Panc1 (cell line): ENCODE results near the gene GOSR1. TPM values are rescaled to one million over a fixed set of nuclear protein-coding genes. Genes with fewer than 3 reads are reported as not detected.
"Not testable (repeated sequence)": the region's sequence is repeated elsewhere in the genome, so short reads cannot be mapped to it uniquely, and the experiment has no call there.

Source experiments
- ATAC-seq: fragments of 200-7000 bp; cut with Tn5 transposase; 2 replicates; pipeline ENCODE4 v1.9.1; 2020; ENCODE audit warnings: mild to moderate bottlenecking, moderate library complexity
- BruUV-seq: library from RNA; stranded (reverse); fragments of 400-500 nt; replicated peaks from 2 replicates; lab custom pipeline; 2021; lab: Mats Ljungman, UMichigan
- CTCF ChIA-PET: fragments of 300-600 bp; sonication (Branson Sonifier 250); formaldehyde crosslinking; loops from one replicate; lab custom pipeline; 2022; ENCODE audit warnings: antibody characterized with exemption; lab: Charles Lee
- POLR2A ChIA-PET: fragments of 300-600 bp; sonication (Branson Sonifier 250); formaldehyde crosslinking; loops from one replicate; lab custom pipeline; 2022; ENCODE audit warnings: antibody characterized with exemption; lab: Charles Lee
- DNase-seq: peaks from one replicate; pipeline ENCODE4 v3.0.0-alpha.2; 2010; ENCODE audit warnings: low read depth, low spot score
- H3K27ac ChIP-seq: 2 replicates; pipeline ENCODE4 v1.5.1; 2011; ENCODE audit warnings: mild to moderate bottlenecking, low read length, inconsistent platforms
- H3K27me3 ChIP-seq: fragments of 200-500 bp; sonication (Bioruptor generic); 2 replicates; pipeline ENCODE4 v1.6.0; 2014; ENCODE audit warnings: low read length, inconsistent platforms; ENCODE audit not compliant: control insufficient read depth, insufficient read depth
- H3K36me3 ChIP-seq: fragments of 200-500 bp; sonication (Bioruptor generic); 2 replicates; pipeline ENCODE4 v1.5.1; 2014; ENCODE audit warnings: inconsistent platforms, mild to moderate bottlenecking, low read length, moderate library complexity; ENCODE audit not compliant: control insufficient read depth, insufficient read depth
- H3K4me1 ChIP-seq: 2 replicates; pipeline ENCODE4 v1.5.1; 2011; ENCODE audit warnings: inconsistent platforms, mild to moderate bottlenecking, low read length, moderate library complexity; ENCODE audit not compliant: control insufficient read depth, insufficient read depth
- H3K4me3 ChIP-seq, 2 experiments: 2 replicates each; pipeline ENCODE4 v1.5.1; 2011 to 2012; ENCODE audit warnings: low read depth in 2 of 2, low read length in 2 of 2, mild to moderate bottlenecking in 2 of 2, inconsistent platforms in 1 of 2, moderate library complexity in 1 of 2
- H3K9me3 ChIP-seq: fragments of 200-500 bp; sonication (Bioruptor generic); 2 replicates; pipeline ENCODE4 v1.5.1; 2014; ENCODE audit warnings: low read depth, mild to moderate bottlenecking, inconsistent platforms, low read length, moderate library complexity; ENCODE audit not compliant: control insufficient read depth, insufficient read depth
- CTCF ChIP-seq: fragments of 450-650 bp; IDR thresholded peaks from 2 replicates; pipeline ENCODE4 v1.5.1; 2017; ENCODE audit warnings: mild to moderate bottlenecking
- POLR2AphosphoS5 ChIP-seq: IDR thresholded peaks from 2 replicates; pipeline ENCODE4 v1.6.1; 2012; ENCODE audit warnings: mild to moderate bottlenecking, low read depth, low read length, moderate library complexity
- REST ChIP-seq, 2 experiments: IDR thresholded peaks; 2 replicates each; pipeline ENCODE4 v1.6.1; 2011 to 2012; ENCODE audit warnings: low read depth in 2 of 2, control low read depth in 1 of 2, low read length in 1 of 2, mild to moderate bottlenecking in 1 of 2, moderate library complexity in 1 of 2; ENCODE audit not compliant: insufficient read depth in 1 of 2
- SIN3A ChIP-seq: IDR thresholded peaks from 2 replicates; pipeline ENCODE4 v1.6.1; 2012; ENCODE audit warnings: low read depth, mild to moderate bottlenecking, low read length, moderate library complexity, borderline replicate concordance; ENCODE audit not compliant: insufficient read depth
- TCF7L2 ChIP-seq: IDR thresholded peaks from 2 replicates; pipeline ENCODE4 v1.6.1; 2011; ENCODE audit warnings: mild to moderate bottlenecking, low read depth, low read length, inconsistent platforms
- in situ Hi-C: cut with HindIII; loops from 2 replicates; pipeline ENCODE4 v1.10.0; 2016; ENCODE audit warnings: low sequenced_read_pairs, low pct_unique_long_range_greater_than_20kb
- intact Hi-C: fragments of 100-400 bp; cut with micrococcal nuclease; formaldehyde crosslinking; loops from one replicate; pipeline ENCODE4 v1.10.0; 2022; ENCODE audit not compliant: unreplicated experiment
- total RNA-seq: library from RNA; stranded (reverse); gene quantifications from one replicate; pipeline ENCODE4 v1.2.1, GENCODE V29; 2021; ENCODE audit not compliant: unreplicated experiment

GOSR1 gene
- total RNA-seq, 1 experiment from 2014 or later, result 68.0 TPM

- H3K27me3 ChIP-seq, result no peaks in the 10 kb centered on the region
- ChIA-PET CTCF (no interaction called here), POLR2A (no interaction called here)
Measured at GRCh38 chr17:30526401-30526800, 49.2 kb downstream of the GOSR1 start.

GRCh38 chr17:30528701-30529100, 51.5 kb downstream of the GOSR1 start:
- intact Hi-C loops, result loop anchor here (10.0 kb wide), 1 partner anchor 574 kb away; no protein-coding TSS in a partner anchor
- in situ Hi-C loops, ATAC-seq, H3K4me3 ChIP-seq, POLR2A ChIA-PET, H3K27me3 ChIP-seq, H3K9me3 ChIP-seq, H3K27ac ChIP-seq, DNase-seq, H3K4me1 ChIP-seq, BruUV-seq, H3K36me3 ChIP-seq, CTCF ChIA-PET: not testable (repeated sequence)

More at GRCh38 chr17:30526401-30526800, 49.2 kb downstream of the GOSR1 start:
- no TSS peak for BruUV-seq
- intact Hi-C loops (loop anchor here (10.0 kb wide), 1 partner anchor 572 kb away; no protein-coding TSS in a partner anchor), in situ Hi-C loops (no loop called here)
- ATAC-seq (no peak), DNase-seq (no peak)
- TF ChIP-seq TCF7L2, result no peak
- TF ChIP-seq SIN3A, result no peak
- TF ChIP-seq CTCF, result no peak
- no peak for TF ChIP-seq POLR2AphosphoS5
- no peak for TF ChIP-seq REST (IDR thresholded peaks at IDR 0.05; ENCODE audit: insufficient read depth in 1 of 2, low read depth in 2 of 2, low read length in 1 of 2)
- Histone ChIP-seq H3K27ac (no peak overlapping the region), H3K9me3 (no peaks in the 10 kb centered on the region), H3K4me1 (no peaks in the 10 kb centered on the region), H3K36me3 (peaks cover 3% of the 10 kb centered on the region; the same call in 1 of the 2 replicates), H3K4me3 (no peak overlapping the region)

GRCh38 chr17:30530346-30531025, 53.3 kb downstream of the GOSR1 start:
- intact Hi-C loops (no loop called here), in situ Hi-C loops (no loop called here)
- DNase-seq, result no peak

More at GRCh38 chr17:30530346-30531025, 53.3 kb downstream of the GOSR1 start:
- Histone ChIP-seq H3K36me3 (no peaks in the 10 kb centered on the region), H3K27ac (no peak overlapping the region), H3K9me3 (no peaks in the 10 kb centered on the region), H3K27me3 (no peaks in the 10 kb centered on the region), H3K4me3 (no peak overlapping the region), H3K4me1 (no peaks in the 10 kb centered on the region)
- TF ChIP-seq SIN3A (no peak), TCF7L2 (no peak), REST (IDR thresholded peaks at IDR 0.05; ENCODE audit: insufficient read depth in 1 of 2, low read depth in 2 of 2, low read length in 1 of 2) (no peak), CTCF (no peak), POLR2AphosphoS5 (no peak)
- no TSS peak for BruUV-seq
- CTCF ChIA-PET, result no interaction called here
- POLR2A ChIA-PET, result no interaction called here
- ATAC-seq, result no peak
